Measurements from ENCODE around the gene LCN10.
"Not testable (repeated sequence)": the region's sequence is repeated elsewhere in the genome, so short reads cannot be mapped to it uniquely, and the experiment has no call there.

Gene LCN10

GRCh38 chr9:136718345-136719194, 24.2 kb downstream of the LCN10 start:
- DNase-seq = no peak

GRCh38 chr9:136717399-136717798, 25.3 kb downstream of the LCN10 start:
- DNase-seq = no peak

DNA sequence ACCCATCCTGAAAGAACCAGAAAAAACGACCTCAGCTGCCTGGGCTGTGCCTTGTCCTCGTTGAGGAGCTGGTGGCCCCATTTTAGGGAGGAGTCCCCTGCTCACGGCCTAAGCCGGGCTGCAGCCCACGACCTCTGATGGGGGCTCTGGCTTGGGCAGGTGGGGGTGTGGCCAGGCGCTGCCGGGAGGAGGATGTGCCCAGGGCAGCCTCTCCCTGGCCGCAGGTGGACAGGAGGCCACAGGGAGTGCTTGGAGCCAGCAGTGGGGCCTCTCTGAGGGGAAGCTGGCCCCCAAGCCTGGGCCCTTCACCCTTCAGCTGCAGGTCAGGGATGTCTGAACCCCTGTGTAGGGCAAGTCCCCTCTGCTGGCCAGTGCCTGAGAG, 27.9 kb downstream of the LCN10 start:
- no peak for DNase-seq

GRCh38 chr9:136714096-136714892, 28.4 kb downstream of the LCN10 start:
- no peak for DNase-seq

- no peak for DNase-seq
These were observed 29.2 kb downstream of the LCN10 start for GRCh38 chr9:136713550-136713949.

- no peak for DNase-seq
These were observed 29.8 kb downstream of the LCN10 start for GRCh38 chr9:136712690-136713544.

DNA sequence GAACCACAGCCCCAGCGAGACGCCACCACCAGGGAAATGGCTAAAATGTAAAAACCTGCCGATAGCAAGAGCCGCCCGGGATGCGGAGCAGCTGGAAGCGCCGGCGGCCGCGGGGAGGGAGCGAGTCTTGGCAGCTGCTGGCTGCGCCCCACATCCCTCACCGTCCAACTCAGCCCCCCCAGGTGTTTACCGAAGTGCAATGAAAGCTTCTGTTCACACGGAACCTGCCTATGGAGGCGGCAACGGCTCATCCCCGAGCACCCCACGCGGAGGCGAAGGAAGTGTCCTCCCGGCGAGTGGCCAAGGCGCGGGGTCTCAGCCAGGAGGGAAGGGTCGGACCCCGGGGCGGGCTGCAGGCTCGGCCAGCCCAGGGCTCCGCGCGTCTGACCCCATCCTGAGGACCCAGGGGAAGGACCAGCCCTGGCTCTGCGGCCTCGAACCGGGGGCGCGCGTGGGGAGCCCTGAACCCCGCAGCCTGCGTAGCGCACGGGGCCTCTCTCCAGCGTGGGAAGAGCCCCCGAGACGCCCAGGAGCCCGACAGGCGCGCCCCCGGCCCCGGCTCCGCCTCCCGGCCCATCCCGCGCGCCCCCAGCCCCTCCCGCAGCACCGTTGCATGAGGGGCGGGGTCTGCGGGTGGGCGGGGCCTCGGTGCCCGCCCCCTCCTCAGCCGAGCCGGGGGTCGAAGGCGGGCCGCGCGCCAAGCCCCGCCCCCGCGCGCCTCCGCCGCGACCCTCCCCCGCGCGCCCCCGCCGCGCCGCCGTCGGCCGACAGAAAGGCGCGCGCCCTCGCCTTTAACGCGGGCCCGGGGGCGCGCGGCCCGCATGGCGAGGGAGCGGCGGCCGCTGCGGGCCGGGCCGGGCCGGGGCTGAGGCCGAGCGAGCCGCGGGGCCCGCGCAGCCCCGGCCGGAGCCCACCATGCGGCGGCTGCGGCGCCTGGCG, 30.7 kb downstream of the LCN10 start, which contains the start of gene DIPK1B:
Gene DIPK1B (plus strand): TSS at position 822 of the 939 bp plus-strand sequence. CDS start 94 bp downstream, at position 916.
- DNase-seq = no peak

GRCh38 chr9:136711219-136711648, 31.5 kb downstream of the LCN10 start:
- DNase-seq = not testable (repeated sequence)

- DNase-seq = no peak
These were observed 32.2 kb downstream of the LCN10 start for GRCh38 chr9:136710543-136710942.

- no peak for DNase-seq
These were observed 33.2 kb downstream of the LCN10 start for GRCh38 chr9:136709454-136710109.

DNA sequence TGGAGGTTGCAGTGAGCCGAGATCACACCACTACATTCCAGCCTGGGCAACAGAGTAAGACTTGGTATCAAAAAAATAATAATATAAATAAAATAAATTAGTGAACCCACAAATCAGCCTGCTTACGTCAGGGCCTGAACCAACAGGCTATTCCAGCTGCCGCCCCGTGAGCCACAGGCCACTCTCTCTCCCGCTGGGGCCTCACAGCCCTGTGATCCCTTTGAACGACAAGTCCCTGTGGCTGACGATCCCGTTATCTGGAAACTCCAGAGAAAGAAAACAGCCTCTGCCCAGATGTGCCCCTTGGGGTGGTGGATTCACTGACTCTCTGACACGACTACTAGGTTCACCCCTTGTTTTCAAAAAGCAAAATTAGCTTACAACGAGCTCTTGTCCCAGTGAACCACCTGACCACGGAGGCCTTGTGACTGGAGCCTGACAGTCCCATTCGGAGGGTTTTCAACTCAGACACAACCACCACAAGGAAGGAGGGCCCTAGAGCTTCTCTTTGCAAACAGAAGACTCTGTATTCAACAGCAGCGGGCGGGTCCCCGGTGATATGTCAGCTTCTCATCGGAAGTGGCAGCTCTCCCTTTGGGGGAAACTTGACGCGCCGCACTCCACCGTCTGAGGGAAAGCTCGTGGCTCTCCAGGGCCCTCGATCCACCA, 34.8 kb downstream of the LCN10 start:
- no peak for DNase-seq

- no peak for DNase-seq
These were observed 35.7 kb downstream of the LCN10 start for GRCh38 chr9:136707011-136707410.

- DNase-seq = peak; percentile 57
These were observed 37.2 kb downstream of the LCN10 start for GRCh38 chr9:136705564-136705963.

DNA sequence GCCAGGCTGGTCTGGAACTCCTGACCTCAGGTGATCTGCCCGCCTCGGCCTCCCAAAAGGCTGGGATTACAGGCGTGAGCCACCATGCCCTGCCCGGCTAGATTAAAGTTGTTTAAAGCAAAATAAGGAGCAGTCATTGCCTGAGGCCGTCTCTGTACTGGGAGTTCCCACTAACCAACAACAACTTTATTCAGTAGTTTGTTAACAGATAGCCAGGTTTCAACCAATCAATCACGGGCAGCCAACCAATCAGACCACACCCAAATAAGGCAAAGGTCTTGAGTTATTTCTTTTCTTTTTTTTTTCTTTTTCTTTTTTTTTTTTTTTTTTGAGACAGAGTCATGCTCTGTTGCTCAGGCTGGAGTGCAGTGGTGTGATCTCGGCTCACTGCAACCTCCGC, 38.0 kb downstream of the LCN10 start:
- not testable (repeated sequence) for DNase-seq

DNA sequence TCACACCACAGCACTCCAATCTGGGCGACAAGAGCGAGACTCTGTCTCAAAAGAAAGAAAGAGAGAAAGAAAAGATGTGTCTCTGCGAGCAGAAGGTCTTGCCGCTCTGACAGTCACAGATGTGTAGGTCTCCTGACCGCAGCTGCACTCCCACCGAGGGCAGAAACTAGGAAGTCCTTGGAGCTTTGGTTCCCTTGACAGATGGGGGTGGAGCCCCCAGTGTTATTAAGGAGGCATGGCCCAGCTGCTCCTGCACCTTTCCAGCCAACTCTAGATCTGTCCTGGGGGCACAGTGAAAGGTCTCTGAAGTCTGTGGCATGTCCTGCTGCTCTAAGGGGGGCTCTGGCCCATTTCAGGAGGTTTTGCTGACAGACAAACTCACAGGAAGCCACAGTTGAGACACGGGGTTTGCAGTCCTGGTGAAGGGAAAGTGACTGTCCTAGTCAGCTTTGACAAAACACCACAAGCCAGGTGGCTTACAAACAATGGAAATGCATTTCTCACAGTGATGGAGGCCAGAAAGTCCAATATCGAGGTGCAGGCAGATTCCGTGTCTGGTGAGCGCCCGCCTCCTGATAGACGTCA, 39.4 kb downstream of the LCN10 start:
- DNase-seq = peak; percentile 53

GRCh38 chr9:136701668-136702053, 41.1 kb downstream of the LCN10 start:
- DNase-seq = no peak

DNA sequence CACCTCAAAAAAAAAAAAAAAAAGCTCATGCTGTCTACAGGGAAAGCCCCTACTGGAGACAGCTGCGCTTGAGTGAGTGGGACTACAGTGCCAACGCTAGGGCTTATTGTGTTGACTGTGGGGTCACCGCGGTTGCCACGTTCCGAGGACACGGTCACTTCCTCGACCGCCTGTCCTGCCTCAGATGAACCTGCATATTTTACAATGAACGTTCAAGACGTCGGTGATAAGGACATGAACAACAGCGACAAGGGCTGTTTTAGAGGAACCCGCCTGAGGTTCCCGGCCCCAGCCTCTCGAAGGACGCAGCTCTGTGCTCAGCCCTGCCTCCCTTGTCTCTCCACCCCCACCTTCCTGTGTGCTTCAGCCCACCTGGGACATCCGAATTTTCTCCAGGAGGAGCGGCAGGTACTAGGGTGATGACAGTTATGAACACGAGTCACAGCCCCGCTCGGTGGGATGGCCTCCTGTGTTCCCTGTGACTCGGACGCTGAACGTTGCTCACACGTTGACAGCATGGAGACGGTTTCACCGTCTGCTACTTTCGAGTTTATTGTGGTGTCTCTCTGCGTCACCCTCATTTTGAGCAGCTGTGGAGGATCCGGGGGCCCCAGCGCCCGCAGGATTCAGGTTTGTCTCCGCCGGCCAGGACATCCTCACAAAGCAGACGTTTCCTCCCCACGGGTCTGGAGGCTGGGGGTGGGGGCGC, 41.6 kb downstream of the LCN10 start:
- peak; percentile 61 for DNase-seq

- DNase-seq = no peak
These were observed 42.4 kb downstream of the LCN10 start for GRCh38 chr9:136700304-136700703.

DNA sequence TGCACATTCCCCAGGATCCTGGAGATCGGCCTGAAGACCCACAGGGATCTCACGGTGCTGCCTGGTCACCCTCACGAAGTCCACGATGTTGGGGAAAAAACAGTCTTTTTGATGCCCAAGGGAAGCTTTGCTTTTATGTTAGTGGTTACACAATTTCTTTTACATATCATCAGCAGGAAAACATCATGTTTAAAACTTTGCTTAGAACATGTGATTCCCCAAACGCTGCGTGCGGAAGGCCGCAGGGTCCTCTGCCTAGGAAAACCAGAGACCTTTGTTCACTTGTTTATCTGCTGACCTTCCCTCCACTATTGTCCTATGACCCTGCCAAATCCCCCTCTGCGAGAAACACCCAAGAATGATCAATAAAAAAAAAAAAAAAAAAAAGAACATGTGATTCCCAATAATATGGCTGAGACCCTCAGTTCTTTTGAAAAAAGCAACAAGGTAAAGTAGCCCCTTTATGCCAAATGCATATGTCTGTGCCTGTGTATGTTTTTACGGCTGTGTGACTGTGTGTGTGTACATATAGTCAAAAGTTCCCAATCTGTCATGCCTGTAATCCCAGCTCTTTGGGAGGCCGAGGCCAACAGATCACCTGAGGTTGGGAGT, 44.0 kb downstream of the LCN10 start:
- DNase-seq = no peak

Data from suppressor macrophage treated with lipopolysaccharide for 4 hours (primary cell).